Measurements from ENCODE around the gene GRIA1. TPM values are rescaled to one million over a fixed set of nuclear protein-coding genes. Genes with fewer than 3 reads are reported as not detected.

Gene GRIA1
- total RNA-seq, 1 experiment from 2014 or later = 0.28 TPM

DNA sequence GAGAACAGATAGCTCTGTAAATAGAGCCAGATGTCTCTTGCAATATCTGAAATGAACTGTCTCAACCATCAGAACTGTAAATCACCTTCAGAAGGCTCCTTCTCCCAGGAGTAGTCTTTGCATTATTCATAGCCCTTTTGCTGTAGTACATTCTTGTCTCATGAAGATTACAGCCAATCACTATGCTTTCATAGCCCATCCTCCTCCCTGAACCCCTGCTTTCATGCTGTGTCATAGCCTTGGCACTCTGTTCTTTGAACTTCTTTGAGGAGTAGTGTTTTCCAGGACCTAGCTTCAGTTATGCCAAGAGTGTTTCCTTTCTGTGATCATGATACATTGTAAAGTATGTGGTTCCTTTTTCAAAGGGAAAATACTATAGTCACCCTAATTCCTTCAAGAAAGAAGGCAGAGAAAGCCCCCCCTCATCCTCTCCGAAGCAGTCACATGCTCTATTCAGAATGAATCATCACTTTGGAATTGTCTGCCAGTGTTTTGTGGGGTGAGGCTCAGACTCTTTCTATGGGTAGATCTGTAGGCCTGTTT, 61.1 kb downstream of the GRIA1 start:
- Histone ChIP-seq H3K27me3 (ENCODE audit: control insufficient read depth, insufficient read depth, low read length) (no peaks in the 10 kb centered on the region), H3K36me3 (replicated peaks; ENCODE audit: control insufficient read depth, insufficient read depth, low read length) (no peaks in the 10 kb centered on the region), H3K4me3 (ENCODE audit: insufficient read depth, low read depth, low read length) (no peak overlapping the region)
- peak; percentile 30 for DNase-seq

DNA sequence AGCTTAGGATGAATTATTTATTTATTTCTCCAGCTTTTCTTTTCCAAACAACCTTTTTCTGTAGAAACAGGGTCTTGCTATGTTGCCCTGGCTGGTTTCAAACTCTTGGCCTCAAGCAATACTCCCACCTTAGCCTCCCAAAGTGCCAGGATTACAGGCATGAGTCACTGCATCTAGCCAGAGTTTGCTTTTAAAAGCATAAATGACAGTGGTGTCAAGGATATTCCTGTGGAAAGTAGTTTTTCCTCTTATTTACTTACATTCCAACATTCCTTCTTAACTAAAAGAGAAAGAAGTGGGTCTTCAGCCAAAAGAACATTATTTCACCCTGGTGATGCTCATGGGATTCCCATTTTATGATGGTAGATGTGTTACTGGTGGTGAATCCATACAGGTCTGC, 62.4 kb downstream of the GRIA1 start:
- H3K27me3 ChIP-seq (ENCODE audit: control insufficient read depth, insufficient read depth, low read length) = no peaks in the 10 kb centered on the region
- H3K36me3 ChIP-seq (replicated peaks; ENCODE audit: control insufficient read depth, insufficient read depth, low read length) = no peaks in the 10 kb centered on the region
- no peak for DNase-seq
- H3K4me3 ChIP-seq (ENCODE audit: insufficient read depth, low read depth, low read length) = no peak overlapping the region

GRCh38 chr5:153555420-153556114, 65.1 kb downstream of the GRIA1 start:
- DNase-seq = no peak
- Histone ChIP-seq H3K36me3 (replicated peaks; ENCODE audit: control insufficient read depth, insufficient read depth, low read length) (no peaks in the 10 kb centered on the region), H3K27me3 (ENCODE audit: control insufficient read depth, insufficient read depth, low read length) (no peaks in the 10 kb centered on the region)

DNA sequence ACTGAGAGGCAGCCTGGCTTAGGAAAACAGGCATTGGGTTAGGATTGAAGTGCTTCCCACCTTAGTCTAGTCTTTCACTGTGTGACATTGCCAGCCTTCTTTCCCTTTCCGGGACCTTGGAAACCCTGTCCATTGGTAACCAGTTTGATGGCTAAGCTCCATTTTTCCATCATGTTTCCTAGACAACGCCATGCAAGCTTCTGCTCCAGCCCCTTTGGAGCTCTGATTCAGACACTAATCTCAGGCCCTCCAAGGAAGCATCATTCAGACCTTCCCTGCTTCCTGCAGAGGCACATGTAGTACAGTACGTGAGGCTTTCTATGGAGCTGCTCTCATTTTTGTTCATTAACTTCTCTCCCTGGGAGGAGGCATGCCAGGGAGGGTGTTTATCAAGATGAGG, 68.5 kb downstream of the GRIA1 start:
- H3K36me3 ChIP-seq (replicated peaks; ENCODE audit: control insufficient read depth, insufficient read depth, low read length) = no peaks in the 10 kb centered on the region
- no peak for DNase-seq
- no peaks in the 10 kb centered on the region for H3K27me3 ChIP-seq (ENCODE audit: control insufficient read depth, insufficient read depth, low read length)
- H3K4me3 ChIP-seq (ENCODE audit: insufficient read depth, low read depth, low read length) = no peak overlapping the region

More at GRCh38 chr5:153555420-153556114, 65.1 kb downstream of the GRIA1 start:
- no peak overlapping the region for H3K4me3 ChIP-seq (ENCODE audit: insufficient read depth, low read depth, low read length)

DNA sequence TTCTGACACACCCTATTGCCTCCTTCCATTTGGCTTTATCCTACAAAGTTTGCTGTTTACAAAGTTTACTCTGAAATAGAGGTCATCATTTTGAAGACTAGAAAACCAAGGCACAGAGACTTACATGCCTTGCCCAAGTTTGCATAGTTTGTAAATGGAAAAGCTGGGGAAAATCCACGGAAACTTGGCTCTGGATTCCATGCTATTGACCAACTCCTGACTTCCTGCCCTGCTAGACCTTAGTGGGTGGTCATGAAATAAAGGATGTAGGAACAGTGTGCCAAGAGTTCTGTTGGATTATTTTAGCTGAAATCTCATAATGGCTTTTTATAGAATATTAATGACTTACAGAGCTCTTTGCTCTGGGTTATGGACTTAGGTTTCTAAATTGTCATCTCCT, 69.5 kb downstream of the GRIA1 start:
- Histone ChIP-seq H3K4me3 (ENCODE audit: insufficient read depth, low read depth, low read length) (no peak overlapping the region), H3K27me3 (ENCODE audit: control insufficient read depth, insufficient read depth, low read length) (no peaks in the 10 kb centered on the region), H3K36me3 (replicated peaks; ENCODE audit: control insufficient read depth, insufficient read depth, low read length) (no peaks in the 10 kb centered on the region)
- no peak for DNase-seq

DNA sequence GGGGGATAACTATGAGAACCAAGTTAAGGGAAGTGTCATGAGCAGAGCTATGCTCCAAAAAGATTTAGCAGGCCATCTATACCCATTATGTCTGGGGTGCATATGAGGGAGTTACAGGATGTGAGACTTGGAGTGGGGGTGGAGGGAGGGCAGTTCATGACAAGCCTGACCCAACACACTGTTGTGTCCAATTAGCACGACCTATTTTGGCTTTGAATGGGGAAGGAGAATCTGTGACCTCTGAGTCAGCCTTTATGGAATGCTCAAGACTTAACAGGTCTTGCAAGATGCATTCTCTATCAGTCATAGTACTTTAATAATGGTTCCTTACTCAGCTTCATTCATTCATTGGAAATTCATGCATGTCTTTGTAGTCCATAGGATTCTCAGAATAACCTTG, 71.7 kb downstream of the GRIA1 start:
- H3K4me3 ChIP-seq (ENCODE audit: insufficient read depth, low read depth, low read length) = no peak overlapping the region
- no peak for DNase-seq
- H3K27me3 ChIP-seq (ENCODE audit: control insufficient read depth, insufficient read depth, low read length) = no peaks in the 10 kb centered on the region
- no peaks in the 10 kb centered on the region for H3K36me3 ChIP-seq (replicated peaks; ENCODE audit: control insufficient read depth, insufficient read depth, low read length)

DNA sequence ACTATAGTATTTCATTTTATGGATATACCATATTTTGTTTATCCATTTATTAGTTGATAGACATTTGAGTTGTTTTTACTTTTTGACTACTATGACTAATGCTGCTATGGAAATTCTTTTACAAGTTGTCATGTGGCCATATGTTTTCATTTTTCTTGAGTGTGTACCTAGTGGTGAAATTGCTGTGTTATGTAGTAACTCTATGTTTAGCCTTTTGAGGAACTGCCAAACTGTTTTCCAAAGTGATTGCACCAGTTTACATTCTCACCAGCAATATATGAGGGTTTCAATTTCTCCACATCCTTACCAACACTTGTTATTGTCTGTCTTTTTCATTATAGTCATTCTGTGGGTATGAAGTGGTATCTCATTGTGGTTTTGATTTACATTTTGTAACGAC, 75.4 kb downstream of the GRIA1 start:
- DNase-seq = no peak
- Histone ChIP-seq H3K36me3 (replicated peaks; ENCODE audit: control insufficient read depth, insufficient read depth, low read length) (no peaks in the 10 kb centered on the region), H3K4me3 (ENCODE audit: insufficient read depth, low read depth, low read length) (no peak overlapping the region), H3K27me3 (ENCODE audit: control insufficient read depth, insufficient read depth, low read length) (no peaks in the 10 kb centered on the region)

GRCh38 chr5:153569036-153569435, 78.6 kb downstream of the GRIA1 start:
- H3K36me3 ChIP-seq (replicated peaks; ENCODE audit: control insufficient read depth, insufficient read depth, low read length) = no peaks in the 10 kb centered on the region

DNA sequence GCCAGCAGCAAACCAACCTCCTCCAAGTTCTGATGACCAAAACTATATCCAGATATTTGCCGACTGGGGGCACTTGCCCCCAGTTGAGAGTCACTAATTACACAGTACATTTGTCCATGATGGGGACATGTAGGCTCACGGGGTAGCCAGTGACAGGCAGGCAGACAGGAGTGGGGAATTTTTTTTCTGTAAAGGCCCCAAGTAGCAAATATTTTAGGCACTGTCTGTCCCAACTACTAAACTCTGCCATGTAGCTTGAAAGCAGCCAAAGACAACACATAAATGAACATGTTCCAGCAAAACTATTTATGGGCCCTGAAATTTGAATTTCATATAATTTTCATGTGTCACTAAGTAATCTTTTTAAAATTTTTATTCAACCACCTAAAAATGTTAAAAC, 80.7 kb downstream of the GRIA1 start:
- no peak for DNase-seq
- Histone ChIP-seq H3K36me3 (replicated peaks; ENCODE audit: control insufficient read depth, insufficient read depth, low read length) (no peaks in the 10 kb centered on the region), H3K27me3 (ENCODE audit: control insufficient read depth, insufficient read depth, low read length) (no peaks in the 10 kb centered on the region), H3K4me3 (ENCODE audit: insufficient read depth, low read depth, low read length) (no peak overlapping the region)

More at GRCh38 chr5:153569036-153569435, 78.6 kb downstream of the GRIA1 start:
- no peak for DNase-seq
- no peak overlapping the region for H3K4me3 ChIP-seq (ENCODE audit: insufficient read depth, low read depth, low read length)
- H3K27me3 ChIP-seq (ENCODE audit: control insufficient read depth, insufficient read depth, low read length) = no peaks in the 10 kb centered on the region

GRCh38 chr5:153572411-153573145, 82.1 kb downstream of the GRIA1 start:
- DNase-seq = no peak
- Histone ChIP-seq H3K4me3 (ENCODE audit: insufficient read depth, low read depth, low read length) (no peak overlapping the region), H3K27me3 (ENCODE audit: control insufficient read depth, insufficient read depth, low read length) (no peaks in the 10 kb centered on the region), H3K36me3 (replicated peaks; ENCODE audit: control insufficient read depth, insufficient read depth, low read length) (no peaks in the 10 kb centered on the region)

DNA sequence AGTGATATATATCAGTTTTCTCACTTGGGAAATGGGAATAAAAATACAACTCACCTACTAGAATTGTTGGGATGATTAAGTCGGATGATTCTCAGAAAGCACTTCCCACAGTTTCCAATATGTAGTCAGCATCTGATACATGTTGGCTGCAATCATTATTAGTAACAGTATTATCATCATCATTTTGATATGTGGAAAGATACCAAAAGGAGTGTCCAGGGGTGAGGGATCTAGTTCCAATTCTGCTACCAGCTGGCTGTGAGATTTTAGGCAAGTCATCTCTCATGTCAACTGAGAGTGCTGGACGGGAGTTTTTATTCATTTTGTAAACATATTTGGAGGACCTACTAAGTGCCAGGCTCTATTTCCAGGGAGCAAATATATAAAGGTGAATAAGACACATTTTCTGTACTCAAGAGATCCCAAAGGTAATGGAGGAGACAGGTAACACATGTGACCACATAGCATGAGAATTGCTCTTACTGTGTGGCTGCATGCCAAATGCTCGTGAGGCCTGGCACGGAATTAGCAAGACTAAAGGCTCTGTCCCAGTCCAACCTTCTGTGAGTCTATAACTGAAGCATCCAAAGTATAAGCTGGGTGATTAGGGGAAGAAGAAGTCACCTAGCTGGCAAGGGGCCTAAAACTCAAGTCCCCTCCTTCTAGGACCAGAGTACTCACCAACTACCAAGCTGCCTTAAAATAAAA, 83.0 kb downstream of the GRIA1 start:
- H3K4me3 ChIP-seq (ENCODE audit: insufficient read depth, low read depth, low read length) = no peak overlapping the region
- DNase-seq = no peak
- H3K36me3 ChIP-seq (replicated peaks; ENCODE audit: control insufficient read depth, insufficient read depth, low read length) = no peaks in the 10 kb centered on the region
- H3K27me3 ChIP-seq (ENCODE audit: control insufficient read depth, insufficient read depth, low read length) = no peaks in the 10 kb centered on the region

DNA sequence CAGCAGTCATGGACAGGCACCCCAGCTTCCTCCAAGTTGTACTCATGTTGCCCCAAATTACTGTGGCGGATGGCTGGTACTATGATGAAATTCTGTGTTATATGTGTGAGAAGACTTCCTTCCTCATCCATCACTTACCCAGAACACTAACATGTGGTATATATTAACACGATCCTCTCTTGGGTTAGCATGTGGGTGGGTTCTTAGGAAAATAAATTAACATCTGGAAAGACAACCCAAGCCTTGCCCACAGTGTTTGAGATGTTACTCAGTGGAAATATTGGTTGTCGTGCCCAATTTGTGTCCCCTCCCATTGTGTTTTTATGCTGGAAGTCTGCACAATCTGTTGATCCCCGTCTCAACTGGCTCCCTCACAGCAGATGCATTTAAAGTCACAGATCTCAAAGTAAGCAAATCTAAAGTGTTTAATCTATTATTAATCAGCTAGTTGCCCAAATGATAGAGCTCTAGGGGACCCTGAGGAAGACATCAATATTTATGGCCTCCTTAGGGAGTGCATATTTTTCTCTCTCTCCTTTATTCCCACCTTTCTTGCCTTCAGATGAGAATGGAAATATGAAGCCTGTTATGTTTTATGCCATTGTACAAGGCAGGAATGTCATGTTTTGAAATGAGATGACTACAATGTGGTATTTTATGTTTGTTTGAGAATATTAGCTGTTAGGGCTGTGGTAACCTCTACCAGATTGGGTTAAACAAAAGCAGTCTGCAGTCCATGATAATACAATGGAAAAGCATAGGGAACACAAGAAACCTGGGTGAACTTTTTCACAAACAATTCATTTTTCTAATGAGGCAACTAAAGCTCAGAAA, 93.9 kb downstream of the GRIA1 start:
- Histone ChIP-seq H3K27me3 (ENCODE audit: control insufficient read depth, insufficient read depth, low read length) (no peaks in the 10 kb centered on the region), H3K36me3 (replicated peaks; ENCODE audit: control insufficient read depth, insufficient read depth, low read length) (no peaks in the 10 kb centered on the region), H3K4me3 (ENCODE audit: insufficient read depth, low read depth, low read length) (no peak overlapping the region)
- no peak for DNase-seq

DNA sequence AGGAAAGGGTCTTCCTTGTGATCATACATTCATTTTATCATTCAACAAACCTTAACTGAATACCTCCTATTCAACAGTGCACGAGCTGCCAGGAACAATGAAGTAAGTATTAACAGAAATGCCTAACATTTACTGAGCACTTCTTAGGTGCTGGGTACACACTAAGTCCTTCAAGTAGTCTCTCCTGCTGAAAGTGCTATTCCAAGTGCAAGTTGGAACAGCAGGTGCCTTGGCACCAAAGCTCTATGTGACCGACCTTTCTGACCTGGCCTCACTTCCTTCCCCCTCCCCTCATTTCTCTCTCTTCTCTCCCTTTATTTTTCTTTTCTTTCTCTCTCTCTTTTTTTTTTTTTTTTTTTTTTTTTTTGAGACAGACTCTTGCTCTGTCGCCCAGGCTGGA, 94.5 kb downstream of the GRIA1 start:
- Histone ChIP-seq H3K36me3 (replicated peaks; ENCODE audit: control insufficient read depth, insufficient read depth, low read length) (no peaks in the 10 kb centered on the region), H3K27me3 (ENCODE audit: control insufficient read depth, insufficient read depth, low read length) (no peaks in the 10 kb centered on the region), H3K4me3 (ENCODE audit: insufficient read depth, low read depth, low read length) (no peak overlapping the region)
- DNase-seq = no peak

DNA sequence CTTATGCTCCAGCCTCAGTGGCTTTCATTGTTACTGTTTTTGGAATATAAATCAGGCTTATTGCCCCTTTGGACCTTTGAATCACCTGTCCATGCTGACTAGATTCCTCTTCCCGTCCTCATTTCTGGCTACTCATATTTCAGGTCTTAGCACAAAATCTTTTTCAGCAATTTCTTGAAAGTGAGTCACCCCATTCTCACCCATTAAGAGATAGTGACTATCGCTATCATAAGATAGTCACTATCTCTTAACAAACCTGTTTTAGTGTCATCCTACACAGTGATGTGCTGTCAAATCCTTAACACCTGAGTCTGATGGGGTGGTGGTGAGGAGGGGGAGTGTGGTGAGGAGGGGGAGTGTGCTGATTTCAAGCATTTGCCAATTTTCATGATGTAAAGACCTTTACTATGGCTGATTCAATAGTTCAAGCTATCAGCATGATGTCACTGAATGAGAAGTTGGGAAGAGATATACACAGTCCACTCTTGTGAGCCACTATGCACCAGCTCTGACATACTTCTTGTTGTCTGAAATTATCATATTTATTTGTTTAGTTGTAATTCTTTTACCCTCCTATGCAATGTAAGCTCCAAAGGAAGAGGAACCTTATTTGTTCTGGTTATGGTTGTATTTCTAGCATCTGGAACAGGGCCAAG, 95.3 kb downstream of the GRIA1 start:
- no peaks in the 10 kb centered on the region for H3K36me3 ChIP-seq (replicated peaks; ENCODE audit: control insufficient read depth, insufficient read depth, low read length)
- H3K4me3 ChIP-seq (ENCODE audit: insufficient read depth, low read depth, low read length) = no peak overlapping the region
- H3K27me3 ChIP-seq (ENCODE audit: control insufficient read depth, insufficient read depth, low read length) = no peaks in the 10 kb centered on the region
- no peak for DNase-seq
